IMR-90 (cell line): ENCODE data around the gene DSE. TPM values are rescaled to one million over a fixed set of nuclear protein-coding genes. Genes with fewer than 3 reads are reported as not detected.

Experiments used
- ATAC-seq: fragments of 200-7000 bp; cut with Tn5 transposase; 2 replicates; pipeline ENCODE4 v1.9.1; 2020; ENCODE audit warnings: low read depth, mild to moderate bottlenecking, moderate library complexity
- BruUV-seq: library from RNA; stranded (reverse); fragments of 400-500 nt; replicated peaks from 2 replicates; lab custom pipeline; 2021; lab: Mats Ljungman, UMichigan
- CTCF ChIA-PET: fragments of 300-600 bp; formaldehyde crosslinking; extraction: SDS; loops from one replicate; lab custom pipeline; 2021; ENCODE audit warnings: antibody characterized with exemption; lab: Yijun Ruan, JAX
- POLR2A ChIA-PET: fragments of 300-600 bp; sonication (Branson Sonifier 250); formaldehyde crosslinking; loops from one replicate; lab custom pipeline; 2022; ENCODE audit warnings: antibody characterized with exemption; ENCODE audit not compliant: unreplicated experiment; lab: Charles Lee
- DNase-seq: peaks from one replicate; pipeline ENCODE4 v3.0.0; 2013
- H2AFZ ChIP-seq: replicated peaks from 2 replicates; pipeline ENCODE3; 2013; ENCODE audit warnings: low read length, mild to moderate bottlenecking; ENCODE audit not compliant: poor library complexity
- H2AK5ac ChIP-seq: 2 replicates; pipeline ENCODE4 v1.6.1; 2013; ENCODE audit warnings: low read depth, low read length, inconsistent platforms
- H2AK9ac ChIP-seq: replicated peaks from 2 replicates; pipeline ENCODE3; 2013; ENCODE audit warnings: mild to moderate bottlenecking, low read depth, low read length, moderate library complexity; ENCODE audit not compliant: poor library complexity
- H2BK120ac ChIP-seq: 2 replicates; pipeline ENCODE4 v1.6.1; 2013; ENCODE audit warnings: low read depth, low read length, inconsistent platforms
- H2BK15ac ChIP-seq: 3 replicates; pipeline ENCODE4 v1.6.1; 2013; ENCODE audit warnings: low read depth, low read length, inconsistent platforms
- H2BK20ac ChIP-seq: 2 replicates; pipeline ENCODE4 v1.6.1; 2013; ENCODE audit warnings: low read depth, mild to moderate bottlenecking, inconsistent platforms, low read length, moderate library complexity
- H2BK5ac ChIP-seq: 2 replicates; pipeline ENCODE4 v1.6.1; 2013; ENCODE audit warnings: mild to moderate bottlenecking, low read depth, low read length, inconsistent platforms; ENCODE audit not compliant: poor library complexity, severe bottlenecking
- H3K14ac ChIP-seq: replicated peaks from 2 replicates; pipeline ENCODE4 v1.6.1; 2013; ENCODE audit warnings: low read depth, low read length, inconsistent platforms
- H3K18ac ChIP-seq: 2 replicates; pipeline ENCODE4 v1.6.1; 2013; ENCODE audit warnings: low read depth, low read length, control low read depth
- H3K23ac ChIP-seq: 2 replicates; pipeline ENCODE4 v1.6.1; 2013; ENCODE audit warnings: low read depth, low read length, inconsistent platforms
- H3K27ac ChIP-seq: 2 replicates; pipeline ENCODE4 v1.5.1; 2013; ENCODE audit warnings: mild to moderate bottlenecking, control low read depth, low read length; ENCODE audit not compliant: insufficient read depth
- H3K27me3 ChIP-seq: 2 replicates; pipeline ENCODE4 v1.6.1; 2013; ENCODE audit warnings: low read length; ENCODE audit not compliant: control insufficient read depth, insufficient read depth
- H3K36me3 ChIP-seq: 2 replicates; pipeline ENCODE4 v1.6.1; 2013; ENCODE audit warnings: low read length, mixed read lengths; ENCODE audit not compliant: control insufficient read depth, insufficient read depth
- H3K4ac ChIP-seq: 2 replicates; pipeline ENCODE4 v1.6.1; 2013; ENCODE audit warnings: low read depth, low read length, inconsistent platforms
- H3K4me1 ChIP-seq: 2 replicates; pipeline ENCODE4 v1.6.1; 2013; ENCODE audit warnings: low read length, mixed read lengths; ENCODE audit not compliant: control insufficient read depth, insufficient read depth
- H3K4me2 ChIP-seq: 2 replicates; pipeline ENCODE4 v1.6.1; 2013; ENCODE audit warnings: low read depth, mild to moderate bottlenecking, control low read depth, low read length, moderate library complexity
- H3K4me3 ChIP-seq: 2 replicates; pipeline ENCODE4 v1.5.1; 2013; ENCODE audit warnings: low read depth, mild to moderate bottlenecking, control low read depth, low read length, moderate library complexity; ENCODE audit not compliant: insufficient read depth
- H3K56ac ChIP-seq: 2 replicates; pipeline ENCODE4 v1.6.1; 2013; ENCODE audit warnings: low read length, inconsistent platforms; ENCODE audit not compliant: insufficient read depth; ENCODE audit errors: extremely low read depth
- H3K79me1 ChIP-seq, 2 experiments: 2 replicates each; pipeline ENCODE4 v1.6.1; 2013; ENCODE audit warnings: low read length in 2 of 2, inconsistent platforms in 1 of 2, low read depth in 1 of 2
- H3K9ac ChIP-seq: 2 replicates; pipeline ENCODE4 v1.6.1; 2013; ENCODE audit warnings: low read depth, low read length, control low read depth
- H3K9me1 ChIP-seq: 2 replicates; pipeline ENCODE4 v1.6.1; 2013; ENCODE audit warnings: low read length, inconsistent platforms; ENCODE audit not compliant: insufficient read depth
- H3K9me3 ChIP-seq: 2 replicates; pipeline ENCODE4 v1.6.1; 2013; ENCODE audit warnings: low read length; ENCODE audit not compliant: control insufficient read depth, insufficient read depth
- H4K20me1 ChIP-seq: 2 replicates; pipeline ENCODE4 v1.6.1; 2013; ENCODE audit warnings: low read length, inconsistent platforms; ENCODE audit not compliant: insufficient read depth
- H4K5ac ChIP-seq: 2 replicates; pipeline ENCODE4 v1.6.1; 2013; ENCODE audit warnings: mild to moderate bottlenecking, low read depth, low read length, control low read depth
- H4K8ac ChIP-seq, 2 experiments: 2 replicates each; pipeline ENCODE4 v1.6.1; 2013; ENCODE audit warnings: low read depth in 2 of 2, low read length in 2 of 2, control low read depth in 1 of 2, inconsistent platforms in 1 of 2
- H4K91ac ChIP-seq: 2 replicates; pipeline ENCODE4 v1.6.1; 2013; ENCODE audit warnings: low read depth, low read length, inconsistent platforms; ENCODE audit not compliant: insufficient read depth
- BHLHE40 ChIP-seq: fragments of 150-350 bp; IDR thresholded peaks from 2 replicates; pipeline ENCODE4 v1.6.1; 2016; ENCODE audit warnings: mild to moderate bottlenecking, low read depth, low read length
- CEBPB ChIP-seq: IDR thresholded peaks from 2 replicates; pipeline ENCODE4 v1.6.1; 2012; ENCODE audit warnings: low read depth, low read length, improper control_type of control experiment
- CHD1 ChIP-seq: IDR thresholded peaks from 2 replicates; pipeline ENCODE4 v1.6.1; 2012; ENCODE audit warnings: low read depth, low read length, improper control_type of control experiment
- FOS ChIP-seq: fragments of 150-350 bp; IDR thresholded peaks from 2 replicates; pipeline ENCODE4 v1.6.1; 2016; ENCODE audit warnings: low read depth, low read length
- MAFK ChIP-seq: IDR thresholded peaks from 2 replicates; pipeline ENCODE4 v1.6.1; 2012; ENCODE audit warnings: low read depth, low read length, improper control_type of control experiment
- MAZ ChIP-seq: IDR thresholded peaks from 2 replicates; pipeline ENCODE4 v1.6.1; 2012; ENCODE audit warnings: low read depth, mild to moderate bottlenecking, low read length, improper control_type of control experiment, moderate library complexity, borderline replicate concordance
- MXI1 ChIP-seq: IDR thresholded peaks from 2 replicates; pipeline ENCODE4 v1.6.1; 2012; ENCODE audit warnings: low read depth, mild to moderate bottlenecking, low read length, moderate library complexity, borderline replicate concordance
- POLR2A ChIP-seq: IDR thresholded peaks from 2 replicates; pipeline ENCODE4 v1.6.1; 2012; ENCODE audit warnings: mild to moderate bottlenecking, low read depth, low read length
- RAD21 ChIP-seq: IDR thresholded peaks from 2 replicates; pipeline ENCODE4 v1.6.1; 2012; ENCODE audit warnings: low read length, improper control_type of control experiment
- RCOR1 ChIP-seq: IDR thresholded peaks from 2 replicates; pipeline ENCODE4 v1.6.1; 2012; ENCODE audit warnings: mild to moderate bottlenecking, low read length, improper control_type of control experiment; ENCODE audit not compliant: insufficient replicate concordance
- RFX5 ChIP-seq: IDR thresholded peaks from 2 replicates; pipeline ENCODE4 v1.8.0; 2012; ENCODE audit warnings: low read depth, mild to moderate bottlenecking, low read length, moderate library complexity
- SMC3 ChIP-seq: fragments of 150-350 bp; IDR thresholded peaks from 2 replicates; pipeline ENCODE4 v1.6.1; 2016; ENCODE audit warnings: low read depth, mild to moderate bottlenecking, antibody characterized with exemption, low read length, moderate library complexity
- WGBS, 2 experiments: methylation state at CpG; one replicate each; pipeline versions ENCODE4 v1.1.5 to v1.1.7; 2013; ENCODE audit warnings: missing lambda C conversion rate in 2 of 2; ENCODE audit not compliant: insufficient read length in 1 of 2; ENCODE audit errors: extremely low coverage in 2 of 2; 5-methylcytosine and 5-hydroxymethylcytosine counted together
- dilution Hi-C: fragments of 300-500 bp; cut with HindIII; formaldehyde crosslinking; loops from one replicate; pipeline ENCODE4 v1.14.3; 2018; ENCODE audit warnings: low sequenced_read_pairs; ENCODE audit not compliant: unreplicated experiment
- in situ Hi-C: fragments of 300-500 bp; cut with MboI; formaldehyde crosslinking; loops from 3 replicates; pipeline ENCODE4 v1.14.3; 2019; ENCODE audit warnings: low sequenced_read_pairs, inconsistent platforms, mixed read lengths
- intact Hi-C: fragments of 100-400 bp; cut with micrococcal nuclease; formaldehyde crosslinking; loops from 2 replicates; pipeline ENCODE4 v1.10.0; 2022
- polyA plus RNA-seq, 3 experiments: library from polyadenylated mRNA; depleted of rRNA; stranded (reverse); fragments of >200 nt; gene quantifications; 2 replicates each; pipeline ENCODE4 v1.2.3, GENCODE V29; 2012; ENCODE audit warnings: low replicate concordance in 1 of 3
- total RNA-seq: library from RNA; depleted of rRNA; stranded (reverse); fragments of >200 nt; gene quantifications from 2 replicates; pipeline ENCODE4 v1.2.3, GENCODE V29; 2012
- TF ChIP-seq, protein P1 (sequence below): fragments of 150-350 bp; IDR thresholded peaks from 2 replicates; pipeline ENCODE4 v1.6.1; 2017; ENCODE audit warnings: mild to moderate bottlenecking, antibody characterized with exemption, low read length, low read depth

DSE gene
- total and polyA plus RNA-seq, 2 of the 4 experiments (the other 2 are of a cell fraction), result 48.0 to 154 TPM

DNA sequence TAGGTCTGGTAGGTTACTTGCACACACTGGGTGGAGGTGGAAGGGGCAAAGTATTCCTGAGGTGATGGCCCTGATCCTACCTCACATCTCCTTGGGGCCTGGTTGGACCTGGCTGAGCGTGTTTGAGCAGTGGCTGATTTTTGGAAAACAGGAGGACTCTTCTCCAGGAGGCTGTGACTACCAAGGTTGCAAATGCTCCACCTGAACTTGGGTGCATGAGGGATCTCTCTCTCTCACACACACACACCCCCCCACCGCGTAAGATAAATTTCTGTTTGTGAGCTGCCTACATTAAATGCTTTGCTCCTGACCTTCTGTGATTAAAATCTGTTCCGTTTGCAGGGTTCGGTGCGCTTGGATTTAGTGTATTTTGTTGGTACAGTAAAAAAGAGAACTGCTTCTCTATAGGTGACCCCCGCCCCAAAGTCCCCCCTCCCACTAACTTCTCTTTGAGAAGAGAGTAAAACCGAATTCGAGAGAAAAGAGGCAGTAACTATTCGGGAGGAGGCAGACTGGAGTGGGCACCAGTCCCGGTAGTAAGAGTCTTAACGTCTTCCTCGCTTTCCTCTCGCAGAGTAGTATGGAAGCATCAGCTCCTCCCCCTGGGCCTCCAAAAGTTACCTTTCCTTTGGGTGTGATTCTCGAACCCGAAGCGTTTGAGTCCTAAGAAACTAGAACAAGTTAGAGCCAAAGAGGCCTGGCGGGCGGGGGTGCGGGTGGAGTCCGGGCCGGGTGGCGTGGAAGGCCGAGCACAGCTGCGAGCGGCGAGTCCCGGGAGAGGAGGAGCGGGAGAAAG lies 585 bp upstream of the DSE start (continued):
- TF ChIP-seq RCOR1 (no peak), RAD21 (no peak)

DNA sequence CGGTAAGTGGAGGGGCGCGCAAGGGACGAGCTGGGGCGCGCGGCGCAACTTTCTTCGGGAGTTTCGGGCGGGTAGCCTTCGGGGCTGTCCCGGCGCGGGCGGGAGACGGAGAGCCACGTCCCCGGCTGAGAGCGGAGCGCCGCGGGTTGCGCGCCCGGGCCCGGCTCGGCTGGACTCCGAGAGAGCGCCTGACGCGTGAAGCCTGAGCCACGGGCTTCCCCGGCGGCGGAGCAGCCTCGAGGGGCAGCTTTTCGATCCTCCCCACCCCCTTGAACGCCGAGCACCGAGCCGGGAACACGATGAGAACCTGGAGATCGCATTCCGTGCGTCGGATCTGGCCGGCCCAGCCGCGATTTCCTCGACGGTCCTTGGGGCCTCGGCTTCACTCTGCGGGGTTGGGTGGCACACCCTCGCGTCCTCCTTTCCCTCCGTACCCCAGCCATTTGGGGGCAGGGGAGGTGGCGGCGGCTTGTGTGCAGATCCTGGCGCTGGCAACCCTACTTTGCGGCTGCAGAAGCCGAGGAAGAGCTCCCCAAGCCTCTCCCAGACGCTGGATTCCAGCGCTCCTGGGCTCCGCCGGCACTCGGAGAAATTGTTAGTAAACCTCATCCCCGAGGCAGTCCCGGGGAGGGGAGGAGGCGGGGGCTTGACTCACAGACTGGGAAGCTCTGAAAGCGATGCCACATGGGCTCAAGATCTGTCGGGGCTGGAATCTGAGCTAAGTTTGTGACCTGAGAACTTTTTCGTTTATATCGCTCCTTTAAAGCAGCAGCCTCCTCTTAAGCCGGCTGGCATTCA lies 572 bp downstream of the DSE start:
- peaks cover 26 to 48% of the 10 kb centered on the region in 2 experiments for H3K79me1 ChIP-seq
- H3K4me2 ChIP-seq, result peak overlapping the region; percentile 90
- peak overlapping the region; percentile 85 for H2BK5ac ChIP-seq
- H3K4me1 ChIP-seq, result peaks cover 9% of the 10 kb centered on the region
- H2AK9ac ChIP-seq, result peak overlapping the region; percentile 96
- peak overlapping the region; percentile 90 for H2AFZ ChIP-seq
- 0% methylated on average over 24 of the region's 75 CpGs; no CpG with 5 or more reads in 1 of the 2 experiments for WGBS, 2 experiments
- ChIA-PET POLR2A (interaction anchor here (0.6 to 1.7 kb wide), 4 partner anchors 15 to 84 kb away, joined by 3 to 10 read pairs (median 3); no protein-coding TSS in a partner anchor), CTCF (interaction anchor here (2.2 kb wide), 1 partner anchor 84 kb away, joined by 7 read pairs; no protein-coding TSS in a partner anchor)
- in situ Hi-C loops, result no loop called here
- peak overlapping the region; percentile 83 for H3K9ac ChIP-seq
- dilution Hi-C loops, result no loop called here
- no peak overlapping the region for H2BK20ac ChIP-seq
- H4K20me1 ChIP-seq, result peaks cover 27% of the 10 kb centered on the region
- H2BK15ac ChIP-seq, result peak overlapping the region; percentile 11; the same call in 1 of the 3 replicates
- BruUV-seq, result no TSS peak
- no peaks in the 10 kb centered on the region for H3K9me3 ChIP-seq
- peak overlapping the region; percentile 38; the same call in 1 of the 2 replicates for H3K18ac ChIP-seq
- 0 out of 2 replicates have a peak overlapping the region, but pooled peaks have one; percentile 13 for H4K5ac ChIP-seq
- H3K27me3 ChIP-seq, result no peaks in the 10 kb centered on the region
- H2BK120ac ChIP-seq, result peak overlapping the region; percentile 58
- peak overlapping the region; percentile 57; the same call in 1 of the 2 replicates for H3K56ac ChIP-seq
- peak overlapping the region; percentile 91 for H3K4ac ChIP-seq
- ATAC-seq (peak; percentile 78), DNase-seq (peak; percentile 94)
- H3K9me1 ChIP-seq, result peaks cover 12% of the 10 kb centered on the region
- peak overlapping the region; percentile 82 for H3K23ac ChIP-seq
- H4K8ac ChIP-seq, result peak overlapping the region; percentile 48 to 70; a peak in 2 of 4 replicates
- peak overlapping the region; percentile 78 for H4K91ac ChIP-seq
- peak overlapping the region; percentile 98 for H3K27ac ChIP-seq
- H3K14ac ChIP-seq, result peak overlapping the region; percentile 96
- H3K4me3 ChIP-seq, result peak overlapping the region; percentile 63
- H3K36me3 ChIP-seq, result no peaks in the 10 kb centered on the region
- H2AK5ac ChIP-seq, result peak overlapping the region; percentile 52; the same call in 1 of the 2 replicates
- intact Hi-C loops, result loop anchor here (1.0 to 5.0 kb wide), 7 partner anchors 27 to 190 kb away; no protein-coding TSS in a partner anchor
- TF ChIP-seq BHLHE40 (no peak), POLR2A (peak; percentile 59; the same call in 1 of the 2 replicates), RFX5 (no peak), RCOR1 (peak; percentile 16), SMC3 (0 out of 2 replicates have a peak, but pooled peaks have one; percentile 2), MXI1 (peak; percentile 92), RAD21 (peak; percentile 28; the same call in 1 of the 2 replicates), FOS (0 out of 2 replicates have a peak, but pooled peaks have one; percentile 25), CEBPB (no peak), CHD1 (no peak), MAFK (no peak), MAZ (peak; percentile 84)
- TF ChIP-seq, protein P1, sequence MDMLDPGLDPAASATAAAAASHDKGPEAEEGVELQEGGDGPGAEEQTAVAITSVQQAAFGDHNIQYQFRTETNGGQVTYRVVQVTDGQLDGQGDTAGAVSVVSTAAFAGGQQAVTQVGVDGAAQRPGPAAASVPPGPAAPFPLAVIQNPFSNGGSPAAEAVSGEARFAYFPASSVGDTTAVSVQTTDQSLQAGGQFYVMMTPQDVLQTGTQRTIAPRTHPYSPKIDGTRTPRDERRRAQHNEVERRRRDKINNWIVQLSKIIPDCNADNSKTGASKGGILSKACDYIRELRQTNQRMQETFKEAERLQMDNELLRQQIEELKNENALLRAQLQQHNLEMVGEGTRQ, result no peak; the same call in 1 of the 2 replicates
